ENCODE data around the gene TULP4.
"Not testable (repeated sequence)": the region's sequence is repeated elsewhere in the genome, so short reads cannot be mapped to it uniquely, and the experiment has no call there.

GRCh38 chr6:158296854-158297324 is 15.4 kb upstream of the TULP4 start:
- TF ChIP-seq CTCF (IDR thresholded peaks at IDR 0.05); EZH2 (IDR thresholded peaks at IDR 0.05; ENCODE audit: borderline replicate concordance, insufficient read depth, low read depth, low read length, poor library complexity, severe bottlenecking): not testable (repeated sequence)
